Neuronal stem cell (in vitro differentiated cells): ENCODE measurements around the gene HDC.

Experiments used
- DNase-seq: peaks from one replicate; pipeline ENCODE4 v3.0.0-alpha.2; 2013; ENCODE audit warnings: low spot score
- H2AFZ ChIP-seq: one replicate; pipeline ENCODE4 v1.6.1; 2013; ENCODE audit warnings: mild to moderate bottlenecking, low read length, inconsistent platforms
- H2AK5ac ChIP-seq: 2 replicates; pipeline ENCODE4 v1.6.1; 2013; ENCODE audit warnings: low read depth, mild to moderate bottlenecking, inconsistent platforms, low read length, moderate library complexity, mixed read lengths
- H2BK120ac ChIP-seq: 2 replicates; pipeline ENCODE4 v1.6.1; 2013; ENCODE audit warnings: low read depth, mild to moderate bottlenecking, inconsistent platforms, low read length, moderate library complexity, mixed read lengths
- H2BK12ac ChIP-seq: one replicate; pipeline ENCODE4 v1.6.1; 2013; ENCODE audit warnings: low read length, inconsistent platforms
- H2BK15ac ChIP-seq: 2 replicates; pipeline ENCODE4 v1.6.1; 2013; ENCODE audit warnings: mild to moderate bottlenecking, low read length, inconsistent platforms, mixed read lengths
- H2BK5ac ChIP-seq: one replicate; pipeline ENCODE4 v1.6.1; 2013; ENCODE audit warnings: inconsistent platforms, mild to moderate bottlenecking, low read length, moderate library complexity
- H3K14ac ChIP-seq: one replicate; pipeline ENCODE4 v1.6.1; 2013; ENCODE audit warnings: low read length, inconsistent platforms
- H3K18ac ChIP-seq: 2 replicates; pipeline ENCODE4 v1.6.1; 2013; ENCODE audit warnings: low read length, inconsistent platforms
- H3K23ac ChIP-seq: 2 replicates; pipeline ENCODE4 v1.6.1; 2013; ENCODE audit warnings: low read depth, mild to moderate bottlenecking, mixed read lengths, low read length, inconsistent platforms; ENCODE audit not compliant: poor library complexity
- H3K27ac ChIP-seq: replicated peaks from 3 replicates; pipeline ENCODE4 v1.5.1; 2013; ENCODE audit warnings: low read length, inconsistent platforms
- H3K27me3 ChIP-seq, 3 experiments: 2 replicates each; pipeline ENCODE4 v1.6.1; 2013; ENCODE audit warnings: low read length in 3 of 3, mild to moderate bottlenecking in 2 of 3, inconsistent platforms in 1 of 3, low read depth in 1 of 3, mixed read lengths in 1 of 3, moderate library complexity in 1 of 3; ENCODE audit not compliant: control insufficient read depth in 3 of 3, insufficient read depth in 3 of 3
- H3K36me3 ChIP-seq, 2 donors: replicated peaks in 1 of 2; 2 replicates each; pipeline ENCODE4 v1.6.1; 2013; ENCODE audit warnings: low read length in 2 of 2; ENCODE audit not compliant: control insufficient read depth in 2 of 2, insufficient read depth in 2 of 2
- H3K4ac ChIP-seq: 2 replicates; pipeline ENCODE4 v1.6.1; 2013; ENCODE audit warnings: inconsistent platforms, mild to moderate bottlenecking, low read length, moderate library complexity
- H3K4me1 ChIP-seq, 2 donors: 1 replicate in 1 of 2; 2 replicates in 1 of 2; pipeline ENCODE4 v1.6.1; 2013; ENCODE audit warnings: low read length in 2 of 2, low read depth in 1 of 2; ENCODE audit not compliant: control insufficient read depth in 2 of 2, insufficient read depth in 1 of 2
- H3K4me2 ChIP-seq: one replicate; pipeline ENCODE4 v1.6.1; 2013; ENCODE audit warnings: mild to moderate bottlenecking, low read length, inconsistent platforms; ENCODE audit not compliant: insufficient read depth, poor library complexity, severe bottlenecking
- H3K4me3 ChIP-seq, 2 donors: 2 replicates each; pipeline ENCODE4 v1.5.1; 2013; ENCODE audit warnings: low read length in 2 of 2, mild to moderate bottlenecking in 2 of 2, inconsistent platforms in 1 of 2, moderate library complexity in 1 of 2
- H3K79me1 ChIP-seq: one replicate; pipeline ENCODE4 v1.6.1; 2013; ENCODE audit warnings: low read depth, mild to moderate bottlenecking, inconsistent platforms, low read length, moderate library complexity
- H3K9ac ChIP-seq: one replicate; pipeline ENCODE4 v1.6.1; 2013; ENCODE audit warnings: mild to moderate bottlenecking, low read depth, low read length, inconsistent platforms; ENCODE audit not compliant: poor library complexity
- H3K9me3 ChIP-seq, 2 donors: replicated peaks in 1 of 2; 2 replicates each; pipeline versions ENCODE3 to v1.6.1; 2013; ENCODE audit warnings: low read length in 2 of 2, mild to moderate bottlenecking in 2 of 2, inconsistent platforms in 1 of 2, low read depth in 1 of 2, mixed read lengths in 1 of 2, moderate library complexity in 1 of 2; ENCODE audit not compliant: control insufficient read depth in 2 of 2, insufficient read depth in 1 of 2
- H4K8ac ChIP-seq: one replicate; pipeline ENCODE4 v1.6.1; 2013; ENCODE audit warnings: low read depth, mild to moderate bottlenecking, inconsistent platforms, low read length, moderate library complexity
- H4K91ac ChIP-seq: one replicate; pipeline ENCODE4 v1.6.1; 2013; ENCODE audit warnings: low read length, low read depth, mild to moderate bottlenecking, inconsistent platforms; ENCODE audit not compliant: poor library complexity
- WGBS, 2 donors: extraction: QIAGEN DNeasy Blood & Tissue Kit; methylation state at CpG; one replicate each; pipeline ENCODE4 v1.1.7; 2013; ENCODE audit warnings: missing lambda C conversion rate in 2 of 2, mixed read lengths in 1 of 2; ENCODE audit not compliant: insufficient read length in 2 of 2, insufficient replicate concordance in 1 of 2; ENCODE audit errors: extremely low coverage in 2 of 2; 5-methylcytosine and 5-hydroxymethylcytosine counted together

Gene HDC

DNA sequence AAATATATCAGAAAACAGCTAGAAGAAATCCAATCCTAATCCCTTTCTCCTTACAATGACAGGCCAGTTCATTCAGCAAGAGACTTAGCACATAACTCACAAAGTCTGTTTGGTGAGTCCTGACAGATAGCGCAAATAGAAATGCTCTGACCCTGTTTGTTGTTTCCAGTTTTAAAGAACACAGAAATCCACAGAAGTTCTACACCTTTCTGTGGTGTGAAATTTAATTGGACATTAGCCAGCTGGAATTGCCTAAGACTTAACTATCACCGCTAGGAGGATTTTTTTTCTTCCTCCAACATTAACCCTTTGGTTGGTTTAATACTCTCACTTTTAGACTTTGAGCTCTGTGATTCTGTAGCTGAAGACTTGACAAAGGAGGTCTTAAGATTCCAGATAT lies 30.8 kb downstream of the HDC start:
- H2AFZ ChIP-seq: no peak overlapping the region
- H2AK5ac ChIP-seq: no peak overlapping the region
- DNase-seq: no peak
- no peak overlapping the region for H3K4me2 ChIP-seq
- no peak overlapping the region for H3K9ac ChIP-seq
- H3K9me3 ChIP-seq: no peaks in the 10 kb centered on the region
- H2BK5ac ChIP-seq: no peak overlapping the region
- no peaks in the 10 kb centered on the region for H3K27me3 ChIP-seq
- no peaks in the 10 kb centered on the region for H3K4me1 ChIP-seq
- no CpG with 5 or more reads among the region's 2 CpGs for WGBS, 2 donors
- no peak overlapping the region for H3K4me3 ChIP-seq
- no peaks in the 10 kb centered on the region for H3K36me3 ChIP-seq
- H3K14ac ChIP-seq: no peak overlapping the region
- no peak overlapping the region for H2BK120ac ChIP-seq
- H3K27ac ChIP-seq: no peak overlapping the region
- H3K23ac ChIP-seq: no peak overlapping the region
- H4K8ac ChIP-seq: no peak overlapping the region
- H3K18ac ChIP-seq: no peak overlapping the region
- H2BK15ac ChIP-seq: no peak overlapping the region
- H2BK12ac ChIP-seq: no peak overlapping the region
- H3K4ac ChIP-seq: no peak overlapping the region
- H3K79me1 ChIP-seq: no peaks in the 10 kb centered on the region
- no peak overlapping the region for H4K91ac ChIP-seq

DNA sequence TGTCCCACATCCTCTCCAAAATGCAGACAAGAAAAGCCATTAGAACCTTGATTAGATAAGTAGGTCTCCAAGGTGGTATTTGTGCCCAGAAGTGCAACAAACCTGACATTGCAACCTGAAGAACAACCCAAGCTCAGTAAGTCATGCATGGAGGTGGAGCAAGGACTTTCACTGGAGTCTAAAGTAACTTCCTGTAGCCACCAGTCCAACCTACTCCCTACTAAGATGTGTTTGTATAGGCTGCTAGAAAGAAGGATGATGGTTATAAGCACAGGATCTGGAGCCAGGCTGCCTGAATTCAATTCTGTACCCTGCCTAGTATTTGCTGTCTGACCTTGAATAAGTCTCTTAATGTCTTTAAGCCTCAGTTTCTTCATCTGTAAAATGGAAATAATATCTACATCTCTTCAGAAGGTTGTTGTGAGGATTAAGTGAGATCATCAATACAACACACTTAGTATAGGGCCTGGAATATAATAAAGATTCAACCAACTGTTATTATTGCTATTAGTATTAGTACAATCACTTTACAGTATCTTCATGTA lies 32.3 kb downstream of the HDC start:
- no peaks in the 10 kb centered on the region for H3K79me1 ChIP-seq
- no peak overlapping the region for H2BK5ac ChIP-seq
- no peak overlapping the region for H2AK5ac ChIP-seq
- H2BK120ac ChIP-seq: no peak overlapping the region
- H3K18ac ChIP-seq: no peak overlapping the region
- no peak overlapping the region for H3K23ac ChIP-seq
- H2BK15ac ChIP-seq: no peak overlapping the region
- no peaks in the 10 kb centered on the region for H3K4me1 ChIP-seq
- no peak overlapping the region for H3K14ac ChIP-seq
- H2AFZ ChIP-seq: no peak overlapping the region
- H4K91ac ChIP-seq: no peak overlapping the region
- H2BK12ac ChIP-seq: no peak overlapping the region
- no peak overlapping the region for H4K8ac ChIP-seq
- no peaks in the 10 kb centered on the region for H3K27me3 ChIP-seq
- H3K27ac ChIP-seq: no peak overlapping the region
- H3K4me3 ChIP-seq: no peak overlapping the region
- H3K36me3 ChIP-seq: no peaks in the 10 kb centered on the region
- no peaks in the 10 kb centered on the region for H3K9me3 ChIP-seq
- H3K4ac ChIP-seq: no peak overlapping the region
- no peak overlapping the region for H3K9ac ChIP-seq
- no peak for DNase-seq
- H3K4me2 ChIP-seq: no peak overlapping the region

DNA sequence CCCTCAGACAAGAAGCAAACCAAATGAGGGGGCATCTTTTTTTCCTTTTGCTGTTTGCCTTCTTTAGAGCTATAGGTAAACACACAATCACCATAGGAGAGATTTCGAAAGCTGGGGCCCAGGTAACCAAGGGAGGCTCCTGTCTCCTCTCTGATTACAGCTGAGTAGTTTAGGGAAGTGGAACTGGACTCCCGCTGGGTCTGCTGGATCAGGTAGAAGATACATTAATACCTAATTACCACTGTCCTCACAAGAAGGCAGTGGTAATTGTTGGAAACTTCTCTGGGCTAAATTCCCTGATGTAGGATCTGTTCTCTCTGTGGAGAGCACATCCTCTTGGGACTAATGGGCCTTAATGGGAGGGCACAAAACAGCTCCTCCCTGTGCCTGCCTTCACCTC lies 32.7 kb downstream of the HDC start:
- WGBS, 2 donors: no CpG with 5 or more reads among the region's 2 CpGs
- no peaks in the 10 kb centered on the region for H3K9me3 ChIP-seq
- H3K18ac ChIP-seq: no peak overlapping the region
- H3K4me3 ChIP-seq: no peak overlapping the region
- H2BK12ac ChIP-seq: no peak overlapping the region
- H2AFZ ChIP-seq: no peak overlapping the region
- DNase-seq: no peak
- H3K9ac ChIP-seq: no peak overlapping the region
- H3K23ac ChIP-seq: no peak overlapping the region
- H3K27me3 ChIP-seq: no peaks in the 10 kb centered on the region
- H2BK120ac ChIP-seq: no peak overlapping the region
- no peak overlapping the region for H3K4ac ChIP-seq
- H3K4me1 ChIP-seq: no peaks in the 10 kb centered on the region
- no peak overlapping the region for H2AK5ac ChIP-seq
- no peak overlapping the region for H4K91ac ChIP-seq
- H3K79me1 ChIP-seq: no peaks in the 10 kb centered on the region
- no peak overlapping the region for H2BK5ac ChIP-seq
- H4K8ac ChIP-seq: no peak overlapping the region
- H3K4me2 ChIP-seq: no peak overlapping the region
- H3K14ac ChIP-seq: no peak overlapping the region
- no peaks in the 10 kb centered on the region for H3K36me3 ChIP-seq
- H2BK15ac ChIP-seq: no peak overlapping the region
- H3K27ac ChIP-seq: no peak overlapping the region

DNA sequence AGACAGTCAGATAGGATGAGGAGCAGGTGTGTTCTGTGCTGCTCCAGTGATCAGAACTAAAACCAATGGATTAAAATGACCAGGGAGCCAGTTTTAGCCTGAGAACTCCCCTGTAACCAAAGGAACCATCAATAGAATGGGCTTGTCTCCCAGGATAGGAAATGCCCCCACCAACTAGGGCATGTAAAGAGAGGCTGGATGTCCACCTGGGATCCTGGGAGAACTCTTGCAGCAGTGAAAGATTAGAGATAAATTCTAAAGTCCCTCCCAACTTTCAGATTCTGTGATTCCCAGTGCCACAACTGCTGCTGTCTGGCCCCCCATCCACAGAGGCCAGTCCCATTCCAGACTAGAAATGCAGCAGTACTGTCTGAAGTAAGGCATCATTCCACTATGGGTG lies 33.8 kb downstream of the HDC start:
- Histone ChIP-seq H4K91ac (no peak overlapping the region), H3K27me3 (no peaks in the 10 kb centered on the region), H2AFZ (no peak overlapping the region), H3K4me1 (no peaks in the 10 kb centered on the region), H2BK5ac (no peak overlapping the region), H3K36me3 (no peaks in the 10 kb centered on the region), H4K8ac (no peak overlapping the region), H2BK120ac (no peak overlapping the region), H3K23ac (no peak overlapping the region), H3K4me3 (no peak overlapping the region), H3K27ac (no peak overlapping the region), H3K18ac (no peak overlapping the region), H3K79me1 (no peaks in the 10 kb centered on the region), H2BK15ac (no peak overlapping the region), H3K9me3 (no peaks in the 10 kb centered on the region), H2BK12ac (no peak overlapping the region), H3K9ac (no peak overlapping the region), H2AK5ac (no peak overlapping the region), H3K4me2 (no peak overlapping the region), H3K14ac (no peak overlapping the region), H3K4ac (no peak overlapping the region)
- no peak for DNase-seq
